HG02981 (cell line): ENCODE measurements around the gene HDLBP.

Source experiments
- ATAC-seq: cut with Tn5 transposase; IDR thresholded peaks from one replicate; pipeline ENCODE4 v1.9.1; 2021; ENCODE audit warnings: mild to moderate bottlenecking, moderate library complexity; ENCODE audit not compliant: unreplicated experiment

The HDLBP gene

DNA sequence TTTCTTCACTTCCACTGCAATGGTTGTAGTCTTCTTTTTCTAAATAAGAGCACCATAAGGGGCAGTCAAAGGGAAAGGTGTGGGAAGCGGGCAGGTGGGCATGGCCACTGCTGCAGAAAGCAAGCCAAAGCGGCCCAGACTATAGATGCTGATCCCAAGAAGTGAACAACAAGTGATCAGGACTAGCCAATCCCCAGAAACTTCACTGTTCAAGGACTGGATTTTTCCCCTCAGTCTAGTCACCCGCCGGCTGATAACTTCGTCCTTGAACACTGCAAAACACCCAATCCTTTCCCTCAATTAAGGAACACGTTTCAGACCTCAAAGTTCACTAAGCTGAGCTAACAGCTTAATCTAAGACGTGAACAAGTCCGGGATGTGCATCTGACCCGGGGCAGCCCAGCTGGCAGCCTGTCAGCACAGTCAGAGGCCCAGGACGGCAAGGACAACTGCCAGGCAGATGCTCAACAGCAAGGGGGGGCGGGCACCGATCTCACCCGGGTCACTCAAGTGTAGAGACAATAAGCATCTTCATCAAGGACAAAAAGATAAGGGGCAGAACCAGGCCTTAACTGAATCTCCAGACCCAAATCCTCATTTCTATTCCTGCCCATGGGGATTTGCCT is 59.8 kb downstream of the HDLBP start:
- no peak for ATAC-seq

- ATAC-seq, result no peak
Measured at GRCh38 chr2:241254904-241255351, 60.5 kb downstream of the HDLBP start.

DNA sequence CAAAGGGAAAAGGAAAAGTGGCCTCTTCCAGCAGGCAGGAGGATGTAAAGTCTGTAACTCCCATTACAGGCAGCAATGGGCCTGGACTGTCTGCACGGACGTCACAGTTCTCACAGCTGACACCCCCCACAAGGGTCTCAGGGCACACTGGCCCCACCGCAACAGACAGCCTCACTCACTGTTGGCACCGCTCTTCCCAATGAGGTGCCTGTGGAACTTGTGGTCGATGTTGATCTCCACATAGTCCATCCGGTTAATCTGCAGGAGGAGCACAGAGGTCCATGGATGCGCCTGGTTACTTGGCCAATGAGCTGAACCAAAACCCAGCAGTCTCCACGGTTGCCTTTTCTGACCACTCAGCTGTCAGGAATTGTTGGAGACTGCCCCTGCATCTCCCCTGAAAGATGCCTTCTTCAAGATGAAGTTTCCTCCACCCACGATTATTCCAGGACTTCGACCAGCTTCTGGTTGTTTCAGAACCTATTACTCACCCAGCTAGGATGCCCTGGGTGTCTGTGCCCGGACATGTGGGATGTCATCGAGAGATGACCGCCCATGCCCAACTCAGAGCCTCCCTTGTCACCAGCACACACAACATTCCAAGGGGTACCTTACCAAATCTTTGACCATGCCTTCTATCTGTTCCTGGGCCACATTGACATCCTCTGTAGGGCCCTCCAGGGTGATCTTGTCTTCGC is 62.5 kb downstream of the HDLBP start:
- no peak for ATAC-seq

DNA sequence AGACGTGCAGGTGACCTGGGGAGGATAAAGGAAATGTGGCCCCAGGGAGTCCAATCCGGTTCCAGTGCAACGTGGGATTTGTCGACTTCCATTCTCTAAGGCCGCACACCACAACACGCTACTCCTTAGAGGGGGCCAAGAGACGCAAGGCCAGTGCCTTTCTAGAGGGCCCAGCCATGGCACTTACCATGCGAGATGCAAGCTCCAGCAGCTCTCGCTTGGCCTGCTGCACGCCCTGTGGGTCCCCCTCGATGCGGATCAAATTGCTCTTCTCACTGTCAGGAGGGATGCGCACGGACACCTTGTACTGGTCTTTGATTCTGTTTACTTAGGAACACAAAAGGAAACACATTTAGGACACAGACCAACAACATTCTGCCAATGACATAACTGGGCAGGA is 65.8 kb downstream of the HDLBP start:
- ATAC-seq, result no peak

GRCh38 chr2:241248897-241249296 is 66.6 kb downstream of the HDLBP start:
- ATAC-seq, result no peak

GRCh38 chr2:241248289-241248688 is 67.2 kb downstream of the HDLBP start:
- ATAC-seq, result no peak

GRCh38 chr2:241244368-241244767 is 71.1 kb downstream of the HDLBP start:
- no peak for ATAC-seq

DNA sequence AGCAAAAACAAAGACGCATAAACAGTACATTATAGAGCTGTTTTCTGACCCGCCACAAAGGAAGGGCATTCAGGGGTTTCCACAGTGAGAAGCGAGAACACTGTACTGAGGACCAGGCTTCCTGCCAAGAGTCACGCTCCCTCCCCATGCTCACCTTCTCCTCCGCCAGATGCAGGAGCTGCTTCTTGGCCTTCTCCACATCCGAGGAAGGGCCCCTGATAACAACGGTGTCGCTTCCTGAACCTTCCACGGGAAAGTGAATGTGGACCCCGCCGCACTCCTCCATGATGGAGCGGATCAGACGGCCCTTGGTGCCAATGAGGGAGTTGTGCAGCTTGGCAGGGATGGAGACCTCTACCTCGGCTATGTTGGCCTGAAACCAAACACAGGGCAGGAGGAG is 73.2 kb downstream of the HDLBP start:
- no peak for ATAC-seq

DNA sequence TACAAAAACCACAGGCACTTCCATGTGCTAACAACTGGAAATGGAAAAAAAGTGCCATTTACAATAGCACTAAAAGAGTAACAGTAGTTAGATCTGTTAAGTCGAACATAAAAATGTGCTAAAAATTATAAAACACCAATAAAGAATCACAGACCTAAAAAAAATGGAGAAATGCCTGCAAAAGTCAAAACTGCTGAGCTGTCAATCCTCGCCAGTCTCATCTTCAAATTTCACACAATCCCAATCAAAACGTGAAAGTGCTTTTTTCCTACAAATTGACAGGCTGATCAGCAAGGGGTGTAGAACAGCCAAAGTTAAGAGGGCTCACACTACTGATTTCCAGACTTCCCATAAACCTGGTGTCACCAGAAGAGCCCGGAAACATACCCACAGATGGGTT is 73.8 kb downstream of the HDLBP start:
- no peak for ATAC-seq

DNA sequence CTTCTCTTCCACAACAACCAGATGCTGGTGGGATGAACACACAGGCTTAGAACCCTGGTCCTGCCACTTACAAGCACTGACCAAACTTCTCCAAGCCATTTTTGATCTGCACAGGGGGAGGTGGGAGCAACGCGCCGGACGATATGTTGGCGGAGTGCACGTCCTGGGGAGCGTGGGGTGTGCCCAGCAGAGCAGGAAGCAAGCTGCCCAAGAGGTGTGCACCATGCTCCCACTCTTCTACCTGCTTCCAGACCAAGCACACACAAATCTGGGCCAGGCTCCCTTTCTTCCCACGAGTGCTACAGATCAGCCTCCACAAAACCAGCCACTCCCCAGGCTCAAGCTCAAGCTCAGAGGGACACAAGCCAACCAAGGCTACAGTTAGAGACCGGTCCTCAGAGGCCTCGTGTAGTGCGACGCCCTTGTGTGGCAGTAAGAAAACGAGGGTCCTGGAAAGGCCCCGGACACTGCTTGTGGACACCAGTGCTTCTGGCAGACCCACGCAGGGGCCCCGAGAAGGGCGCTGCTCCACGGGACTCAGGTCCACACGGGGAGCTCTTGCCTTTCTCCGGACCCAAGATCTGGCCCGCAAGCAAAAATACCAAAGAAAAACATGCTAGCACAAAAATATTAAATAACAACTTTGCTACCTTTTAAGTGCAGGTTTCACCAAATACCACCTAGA is 75.0 kb downstream of the HDLBP start:
- no peak for ATAC-seq

GRCh38 chr2:241239552-241240202 is 75.8 kb downstream of the HDLBP start:
- no peak for ATAC-seq

GRCh38 chr2:241238693-241239198 is 76.7 kb downstream of the HDLBP start:
- no peak for ATAC-seq

- ATAC-seq, result no peak
Measured at GRCh38 chr2:241237949-241238371, 77.5 kb downstream of the HDLBP start.

DNA sequence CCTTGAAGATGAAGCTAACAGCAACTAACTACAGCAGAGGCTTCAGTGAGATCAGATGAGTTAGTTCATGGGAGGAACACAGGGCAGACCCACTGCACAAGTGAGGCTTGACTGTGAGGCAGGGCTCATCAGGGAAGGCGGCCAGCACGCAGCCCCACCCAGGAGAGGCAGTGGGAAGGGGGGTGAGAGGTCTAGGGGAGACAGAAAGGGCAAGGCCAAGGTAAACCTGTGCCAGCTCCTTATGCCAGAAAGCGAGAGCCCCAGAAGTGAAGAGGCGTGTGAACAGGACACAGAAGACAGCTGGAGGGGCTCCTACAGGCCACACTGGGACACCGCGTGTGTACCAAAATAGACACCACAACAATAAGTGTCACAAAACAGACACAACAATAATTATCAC is 78.4 kb downstream of the HDLBP start:
- no peak for ATAC-seq

DNA sequence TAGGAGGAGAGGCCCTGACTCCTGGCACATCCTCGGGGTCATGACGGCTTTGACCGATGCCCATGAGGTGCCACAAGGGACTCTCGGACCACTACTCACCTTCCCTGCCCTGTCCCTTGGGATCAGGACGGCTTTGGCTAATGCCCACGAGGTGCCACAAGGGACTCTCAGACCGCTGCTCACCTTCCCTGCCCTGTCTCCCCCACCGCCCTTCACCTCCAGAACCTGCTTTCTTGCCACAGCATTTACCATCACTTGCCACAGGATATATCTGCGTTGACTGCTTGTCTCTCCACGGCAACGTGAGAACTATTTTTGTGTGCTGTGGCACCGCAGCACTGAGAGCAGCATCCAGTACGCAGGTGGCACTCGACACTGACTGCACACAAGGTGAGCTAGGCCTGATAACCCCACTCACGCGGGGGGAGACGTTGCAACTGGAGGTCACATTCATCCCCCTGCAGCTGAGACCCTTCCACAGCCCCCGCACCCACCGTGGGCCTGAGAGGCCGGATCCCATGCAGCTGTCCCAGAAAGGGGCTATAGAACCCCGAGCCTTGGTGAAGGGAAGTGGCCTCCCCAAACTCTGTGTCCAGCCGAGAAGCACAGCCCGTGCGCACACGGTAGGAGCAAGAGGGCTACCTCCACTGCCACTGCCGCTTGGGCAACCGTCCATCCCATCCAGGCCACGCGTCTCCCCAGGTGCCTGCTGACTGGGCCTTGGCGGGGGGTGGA is 79.4 kb downstream of the HDLBP start:
- ATAC-seq, result no peak

GRCh38 chr2:241234962-241235740 is 80.3 kb downstream of the HDLBP start:
- no peak for ATAC-seq

DNA sequence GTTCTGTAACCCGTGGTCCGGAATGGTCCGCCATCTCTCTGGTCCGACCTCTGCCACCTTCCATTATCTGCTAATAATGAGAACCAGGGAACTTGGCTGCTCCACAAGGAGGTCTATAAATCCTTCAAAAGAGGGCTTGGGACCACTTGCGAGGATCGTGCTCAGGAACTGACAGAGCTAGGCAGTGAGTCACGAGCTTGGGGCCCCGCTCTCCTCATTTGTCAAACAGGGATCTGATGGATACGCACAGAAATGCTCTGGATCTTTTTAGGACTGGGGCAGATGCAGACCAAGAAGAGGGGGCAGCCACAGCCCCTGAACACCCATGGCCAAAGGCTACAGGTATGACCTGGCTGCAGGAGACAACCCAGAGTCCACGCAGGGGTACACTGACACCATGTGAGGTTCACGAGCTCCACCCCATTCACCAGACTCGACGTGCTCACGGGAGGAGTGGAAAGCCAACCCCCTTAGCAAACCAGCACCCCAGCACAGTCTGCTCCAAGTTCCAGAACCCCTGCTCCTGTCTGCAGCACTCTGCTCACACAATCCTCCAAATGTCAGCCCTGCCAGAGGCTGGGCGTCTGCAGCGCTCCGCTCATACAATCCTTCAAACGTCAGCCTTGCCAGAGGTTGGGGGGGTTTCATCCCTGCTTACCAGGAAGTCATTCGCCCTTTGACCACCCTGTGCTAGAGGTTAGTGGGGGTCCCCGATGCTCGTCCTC is 81.2 kb downstream of the HDLBP start:
- ATAC-seq, result no peak

- no peak for ATAC-seq
Measured at GRCh38 chr2:241232736-241233575, 82.5 kb downstream of the HDLBP start.
